SK-N-SH (cell line): Measurements from ENCODE around the gene NR1D2. TPM values are rescaled to one million over a fixed set of nuclear protein-coding genes. Genes with fewer than 3 reads are reported as not detected.
A peak's percentile ranks its signal among the peaks of the same experiment; 100 is the strongest.

Experiments used
- CTCF ChIA-PET: fragments of 300-600, 350-600 bp; formaldehyde crosslinking; extraction: SDS; loops from one replicate; lab custom pipeline; 2021; lab: Yijun Ruan, JAX
- POLR2A ChIA-PET: fragments of 350-600 bp; sonication (Branson Sonifier 250); formaldehyde crosslinking; extraction: SDS; loops from one replicate; lab custom pipeline; 2020; ENCODE audit warnings: antibody characterized with exemption, inconsistent platforms; lab: Yijun Ruan, JAX
- DNase-seq: peaks from one replicate; pipeline ENCODE4 v3.0.0; 2012
- H2AFZ ChIP-seq: fragments of 200-600 bp; sonication (generic); 2 replicates; pipeline ENCODE4 v1.8.1; 2016; ENCODE audit warnings: antibody characterized with exemption, mild to moderate bottlenecking, low read depth
- H3F3A ChIP-seq: fragments of 200-600 bp; sonication (generic); replicated peaks from 2 replicates; pipeline ENCODE3; 2016; ENCODE audit warnings: antibody characterized with exemption, mild to moderate bottlenecking; ENCODE audit not compliant: insufficient read depth
- H3K27ac ChIP-seq, 2 experiments: fragments of 200-500 bp in 1 of 2; fragments of 200-600 bp in 1 of 2; sonication (Bioruptor generic) in 1 of 2; sonication (generic), shearing (Covaris generic) in 1 of 2; 2 replicates each; pipeline versions ENCODE4 v1.5.1 to v1.6.1; 2014 to 2016; ENCODE audit warnings: low read depth in 2 of 2, inconsistent platforms in 1 of 2, low read length in 1 of 2, mild to moderate bottlenecking in 1 of 2, mixed read lengths in 1 of 2
- H3K27me3 ChIP-seq: fragments of 200-600 bp; sonication (generic), shearing (Covaris generic); 2 replicates; pipeline ENCODE4 v1.6.1; 2016; ENCODE audit warnings: mixed run types; ENCODE audit not compliant: insufficient read depth
- H3K36me3 ChIP-seq, 2 experiments: fragments of 200-500 bp in 1 of 2; fragments of 200-600 bp in 1 of 2; sonication (Bioruptor generic) in 1 of 2; sonication (generic) in 1 of 2; replicated peaks in 1 of 2; 2 replicates each; pipeline versions ENCODE3 to v1.5.1; 2014 to 2016; ENCODE audit warnings: low read length in 1 of 2, mild to moderate bottlenecking in 1 of 2; ENCODE audit not compliant: insufficient read depth in 2 of 2, control insufficient read depth in 1 of 2
- H3K4me1 ChIP-seq, 2 experiments: fragments of 200-500 bp in 1 of 2; fragments of 200-600 bp in 1 of 2; sonication (Bioruptor generic) in 1 of 2; sonication (generic), shearing (Covaris generic) in 1 of 2; 2 replicates each; pipeline versions ENCODE4 v1.5.1 to v1.6.1; 2014 to 2016; ENCODE audit warnings: low read depth in 1 of 2, low read length in 1 of 2, mixed run types in 1 of 2; ENCODE audit not compliant: insufficient read depth in 2 of 2, control insufficient read depth in 1 of 2
- H3K4me2 ChIP-seq: fragments of 200-600 bp; sonication (generic), shearing (Covaris generic); 2 replicates; pipeline ENCODE4 v1.6.1; 2017; ENCODE audit warnings: mixed run types
- H3K4me3 ChIP-seq, 2 experiments: fragments of 200-500 bp in 1 of 2; fragments of 200-600 bp in 1 of 2; sonication (Bioruptor generic) in 1 of 2; sonication (generic), shearing (Covaris generic) in 1 of 2; 2 replicates each; pipeline versions ENCODE4 v1.5.1 to v1.8.1; 2014 to 2016; ENCODE audit warnings: low read depth in 2 of 2, inconsistent platforms in 1 of 2, low read length in 1 of 2, mild to moderate bottlenecking in 1 of 2, mixed read lengths in 1 of 2, moderate library complexity in 1 of 2
- H3K79me2 ChIP-seq: fragments of 200-600 bp; sonication (generic); 2 replicates; pipeline ENCODE4 v1.8.1; 2017; ENCODE audit warnings: mild to moderate bottlenecking; ENCODE audit not compliant: insufficient read depth
- H3K9ac ChIP-seq: fragments of 200-600 bp; sonication (generic); 2 replicates; pipeline ENCODE4 v1.6.1; 2017; ENCODE audit warnings: mixed run types
- H3K9me2 ChIP-seq: fragments of 200-600 bp; sonication (generic); 2 replicates; pipeline ENCODE4 v1.6.1; 2017; ENCODE audit warnings: mixed run types
- H3K9me3 ChIP-seq: fragments of 200-600 bp; sonication (generic); 2 replicates; pipeline ENCODE4 v1.6.1; 2017; ENCODE audit warnings: mixed run types, mild to moderate bottlenecking, moderate library complexity
- H4K20me1 ChIP-seq: fragments of 200-600 bp; sonication (generic); 2 replicates; pipeline ENCODE4 v1.6.1; 2017; ENCODE audit warnings: mild to moderate bottlenecking, mixed run types; ENCODE audit not compliant: insufficient read depth
- EP300 ChIP-seq, 2 experiments: IDR thresholded peaks; 2 replicates each; pipeline versions ENCODE4 v1.4.0 to v1.6.1; 2012; ENCODE audit warnings: borderline replicate concordance in 1 of 2, low read depth in 1 of 2, low read length in 1 of 2
- FOXJ3 ChIP-seq: sonication (generic); formaldehyde crosslinking; IDR thresholded peaks from 2 replicates; pipeline ENCODE4 v1.5.1; 2020; ENCODE audit warnings: mild to moderate bottlenecking, missing genetic modification reagents
- FOXM1 ChIP-seq: IDR thresholded peaks from 2 replicates; pipeline ENCODE4 v1.4.0; 2012; ENCODE audit warnings: low read depth, mild to moderate bottlenecking
- GATA2 ChIP-seq: sonication (generic); formaldehyde crosslinking; IDR thresholded peaks from 2 replicates; pipeline ENCODE4 v1.5.0; 2020; ENCODE audit warnings: mild to moderate bottlenecking, missing genetic modification reagents
- JUND ChIP-seq: IDR thresholded peaks from 2 replicates; pipeline ENCODE4 v1.4.0; 2012
- MEF2A ChIP-seq: IDR thresholded peaks from 2 replicates; pipeline ENCODE4 v1.4.0; 2012; ENCODE audit warnings: low read depth, borderline replicate concordance
- MXI1 ChIP-seq: IDR thresholded peaks from 2 replicates; pipeline ENCODE4 v1.6.1; 2012; ENCODE audit warnings: mild to moderate bottlenecking, low read depth, low read length, improper control_type of control experiment
- POLR2AphosphoS5 ChIP-seq: IDR thresholded peaks from 2 replicates; pipeline ENCODE4 v1.6.1; 2012; ENCODE audit warnings: low read depth, low read length
- RFX5 ChIP-seq: IDR thresholded peaks from 2 replicates; pipeline ENCODE4 v1.6.1; 2012; ENCODE audit warnings: mild to moderate bottlenecking, improper control_type of control experiment, low read length
- SMC3 ChIP-seq: IDR thresholded peaks from 2 replicates; pipeline ENCODE4 v1.6.1; 2012; ENCODE audit warnings: low read depth, low read length, improper control_type of control experiment
- TAF1 ChIP-seq: IDR thresholded peaks from 2 replicates; pipeline ENCODE4 v1.6.1; 2012; ENCODE audit warnings: low read depth, mild to moderate bottlenecking, low read length, moderate library complexity, borderline replicate concordance
- TCF12 ChIP-seq: IDR thresholded peaks from 2 replicates; pipeline ENCODE4 v1.4.0; 2012
- WGBS: methylation state at CpG from one replicate; pipeline ENCODE4 v1.1.6; 2017; ENCODE audit warnings: low lambda C conversion rate; 5-methylcytosine and 5-hydroxymethylcytosine counted together
- polyA plus RNA-seq, 3 experiments: library from polyadenylated mRNA; depleted of rRNA; stranded (reverse); fragments of >200 nt; gene quantifications; 2 replicates each; pipeline ENCODE4 v1.2.3, GENCODE V29; 2012
- TF ChIP-seq, protein P1 (sequence below): IDR thresholded peaks from 2 replicates; pipeline ENCODE4 v1.6.1; 2012; ENCODE audit warnings: mild to moderate bottlenecking, low read depth, low read length, moderate library complexity
- TF ChIP-seq, protein P2 (sequence below): fragments of 200-600 bp; sonication (generic); IDR thresholded peaks from 2 replicates; pipeline ENCODE4 v1.6.1; 2017; ENCODE audit warnings: antibody characterized with exemption, mild to moderate bottlenecking, moderate library complexity
- TF ChIP-seq, protein P3 (sequence below): IDR thresholded peaks from 2 replicates; pipeline ENCODE4 v1.4.0; 2012; ENCODE audit warnings: low read depth
- TF ChIP-seq, protein P4 (sequence below): IDR thresholded peaks from 2 replicates; pipeline ENCODE4; 2012

NR1D2 gene
- polyA plus RNA-seq, 1 of the 3 experiments (the other 2 are of a cell fraction) = 12.0 TPM

DNA sequence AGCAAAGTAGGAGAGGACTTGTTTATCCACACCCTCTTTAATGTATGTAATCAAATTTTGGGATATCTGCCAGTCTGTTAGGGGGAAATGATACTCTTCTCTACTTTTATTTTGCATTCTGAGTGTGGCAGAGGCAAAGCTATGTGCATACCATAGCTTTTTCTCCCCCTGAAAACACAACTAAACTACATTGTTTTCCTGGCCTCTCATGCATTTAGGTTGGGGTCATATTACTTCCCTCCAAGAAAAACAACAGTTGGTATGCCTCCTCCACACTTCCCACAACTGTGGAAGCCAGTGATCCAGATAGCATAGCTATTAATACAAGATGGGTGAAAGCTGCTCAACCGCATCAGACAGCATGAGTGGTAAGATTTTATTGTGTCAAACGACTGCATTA lies 21.3 kb upstream of the NR1D2 start:
- H3K4me2 ChIP-seq = no peak overlapping the region
- POLR2A ChIA-PET = interaction anchor here (1.6 kb wide), 1 partner anchor 11 kb away, joined by 5 read pairs; no protein-coding TSS in a partner anchor

DNA sequence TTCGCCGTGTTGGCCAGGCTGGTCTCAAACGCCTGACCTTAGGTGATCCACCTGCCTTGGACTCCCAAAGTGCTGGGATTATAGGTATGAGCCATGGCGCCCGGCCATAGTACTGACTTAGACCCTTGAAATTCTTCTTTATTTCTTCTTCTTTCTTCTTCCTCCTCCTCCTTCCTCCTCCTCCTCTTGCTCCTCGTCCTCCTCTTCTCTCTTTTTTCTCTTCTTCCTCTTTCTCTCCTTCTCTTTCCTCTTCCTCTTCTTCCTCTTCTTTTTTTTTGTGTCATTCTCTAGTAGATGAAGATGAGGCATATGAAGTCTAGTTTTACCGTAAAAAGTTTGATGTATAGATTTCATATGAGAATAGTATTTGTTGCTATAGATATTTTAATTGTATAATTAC lies 18.8 kb upstream of the NR1D2 start:
- Histone ChIP-seq H4K20me1 (no peaks in the 10 kb centered on the region), H3F3A (peaks cover 32% of the 10 kb centered on the region), H3K36me3 (peaks cover under 1 to 7% of the 10 kb centered on the region in 2 experiments), H3K79me2 (no peaks in the 10 kb centered on the region), H3K9ac (no peak overlapping the region), H3K4me3 (no peak overlapping the region), H3K27ac (no peak overlapping the region), H3K4me1 (no peaks in the 10 kb centered on the region), H3K9me2 (no peaks in the 10 kb centered on the region), H3K27me3 (no peaks in the 10 kb centered on the region), H3K4me2 (no peak overlapping the region), H2AFZ (no peak overlapping the region), H3K9me3 (no peaks in the 10 kb centered on the region)
- ChIA-PET POLR2A (no interaction called here), CTCF (interaction anchor here (1.0 to 1.3 kb wide), 2 partner anchors 68 kb away, joined by 3 to 5 read pairs; no protein-coding TSS in a partner anchor)
- WGBS = 92% methylated on average over 7 of the region's 7 CpGs
- TF ChIP-seq, protein P1, sequence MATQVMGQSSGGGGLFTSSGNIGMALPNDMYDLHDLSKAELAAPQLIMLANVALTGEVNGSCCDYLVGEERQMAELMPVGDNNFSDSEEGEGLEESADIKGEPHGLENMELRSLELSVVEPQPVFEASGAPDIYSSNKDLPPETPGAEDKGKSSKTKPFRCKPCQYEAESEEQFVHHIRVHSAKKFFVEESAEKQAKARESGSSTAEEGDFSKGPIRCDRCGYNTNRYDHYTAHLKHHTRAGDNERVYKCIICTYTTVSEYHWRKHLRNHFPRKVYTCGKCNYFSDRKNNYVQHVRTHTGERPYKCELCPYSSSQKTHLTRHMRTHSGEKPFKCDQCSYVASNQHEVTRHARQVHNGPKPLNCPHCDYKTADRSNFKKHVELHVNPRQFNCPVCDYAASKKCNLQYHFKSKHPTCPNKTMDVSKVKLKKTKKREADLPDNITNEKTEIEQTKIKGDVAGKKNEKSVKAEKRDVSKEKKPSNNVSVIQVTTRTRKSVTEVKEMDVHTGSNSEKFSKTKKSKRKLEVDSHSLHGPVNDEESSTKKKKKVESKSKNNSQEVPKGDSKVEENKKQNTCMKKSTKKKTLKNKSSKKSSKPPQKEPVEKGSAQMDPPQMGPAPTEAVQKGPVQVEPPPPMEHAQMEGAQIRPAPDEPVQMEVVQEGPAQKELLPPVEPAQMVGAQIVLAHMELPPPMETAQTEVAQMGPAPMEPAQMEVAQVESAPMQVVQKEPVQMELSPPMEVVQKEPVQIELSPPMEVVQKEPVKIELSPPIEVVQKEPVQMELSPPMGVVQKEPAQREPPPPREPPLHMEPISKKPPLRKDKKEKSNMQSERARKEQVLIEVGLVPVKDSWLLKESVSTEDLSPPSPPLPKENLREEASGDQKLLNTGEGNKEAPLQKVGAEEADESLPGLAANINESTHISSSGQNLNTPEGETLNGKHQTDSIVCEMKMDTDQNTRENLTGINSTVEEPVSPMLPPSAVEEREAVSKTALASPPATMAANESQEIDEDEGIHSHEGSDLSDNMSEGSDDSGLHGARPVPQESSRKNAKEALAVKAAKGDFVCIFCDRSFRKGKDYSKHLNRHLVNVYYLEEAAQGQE = no peak
- TF ChIP-seq FOXM1 = no peak
- TF ChIP-seq MEF2A = no peak
- TF ChIP-seq, protein P2, sequence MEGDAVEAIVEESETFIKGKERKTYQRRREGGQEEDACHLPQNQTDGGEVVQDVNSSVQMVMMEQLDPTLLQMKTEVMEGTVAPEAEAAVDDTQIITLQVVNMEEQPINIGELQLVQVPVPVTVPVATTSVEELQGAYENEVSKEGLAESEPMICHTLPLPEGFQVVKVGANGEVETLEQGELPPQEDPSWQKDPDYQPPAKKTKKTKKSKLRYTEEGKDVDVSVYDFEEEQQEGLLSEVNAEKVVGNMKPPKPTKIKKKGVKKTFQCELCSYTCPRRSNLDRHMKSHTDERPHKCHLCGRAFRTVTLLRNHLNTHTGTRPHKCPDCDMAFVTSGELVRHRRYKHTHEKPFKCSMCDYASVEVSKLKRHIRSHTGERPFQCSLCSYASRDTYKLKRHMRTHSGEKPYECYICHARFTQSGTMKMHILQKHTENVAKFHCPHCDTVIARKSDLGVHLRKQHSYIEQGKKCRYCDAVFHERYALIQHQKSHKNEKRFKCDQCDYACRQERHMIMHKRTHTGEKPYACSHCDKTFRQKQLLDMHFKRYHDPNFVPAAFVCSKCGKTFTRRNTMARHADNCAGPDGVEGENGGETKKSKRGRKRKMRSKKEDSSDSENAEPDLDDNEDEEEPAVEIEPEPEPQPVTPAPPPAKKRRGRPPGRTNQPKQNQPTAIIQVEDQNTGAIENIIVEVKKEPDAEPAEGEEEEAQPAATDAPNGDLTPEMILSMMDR = no peak
- no peak for TF ChIP-seq TAF1
- TF ChIP-seq, protein P3, sequence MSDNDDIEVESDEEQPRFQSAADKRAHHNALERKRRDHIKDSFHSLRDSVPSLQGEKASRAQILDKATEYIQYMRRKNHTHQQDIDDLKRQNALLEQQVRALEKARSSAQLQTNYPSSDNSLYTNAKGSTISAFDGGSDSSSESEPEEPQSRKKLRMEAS = no peak
- TF ChIP-seq EP300 (IDR thresholded peaks at IDR 0.05; ENCODE audit: borderline replicate concordance in 1 of 2, low read depth in 1 of 2, low read length in 1 of 2) = no peak
- no peak for TF ChIP-seq SMC3
- no peak for TF ChIP-seq FOXJ3
- TF ChIP-seq JUND = no peak
- TF ChIP-seq, protein P4, sequence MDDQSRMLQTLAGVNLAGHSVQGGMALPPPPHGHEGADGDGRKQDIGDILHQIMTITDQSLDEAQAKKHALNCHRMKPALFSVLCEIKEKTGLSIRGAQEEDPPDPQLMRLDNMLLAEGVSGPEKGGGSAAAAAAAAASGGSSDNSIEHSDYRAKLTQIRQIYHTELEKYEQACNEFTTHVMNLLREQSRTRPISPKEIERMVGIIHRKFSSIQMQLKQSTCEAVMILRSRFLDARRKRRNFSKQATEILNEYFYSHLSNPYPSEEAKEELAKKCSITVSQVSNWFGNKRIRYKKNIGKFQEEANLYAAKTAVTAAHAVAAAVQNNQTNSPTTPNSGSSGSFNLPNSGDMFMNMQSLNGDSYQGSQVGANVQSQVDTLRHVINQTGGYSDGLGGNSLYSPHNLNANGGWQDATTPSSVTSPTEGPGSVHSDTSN = no peak
- no peak for DNase-seq

More for the DNA sequence above, 21.3 kb upstream of the NR1D2 start:
- peaks cover 24% of the 10 kb centered on the region for H4K20me1 ChIP-seq
- peaks cover 0 to 8% of the 10 kb centered on the region in 2 experiments; a peak in 3 of 4 replicates for H3K4me1 ChIP-seq
- TF ChIP-seq POLR2AphosphoS5 = no peak
- TF ChIP-seq MXI1 = no peak
- TF ChIP-seq, protein P3 = no peak
- TF ChIP-seq EP300 (IDR thresholded peaks at IDR 0.05; ENCODE audit: borderline replicate concordance in 1 of 2, low read depth in 1 of 2, low read length in 1 of 2) = no peak
- no peak for TF ChIP-seq RFX5
- no peak for TF ChIP-seq FOXM1
- no peak for TF ChIP-seq TAF1
- no peak for TF ChIP-seq FOXJ3
- no peak for TF ChIP-seq GATA2 (CRISPR knock-in tag)
- no peak for TF ChIP-seq TCF12
- TF ChIP-seq SMC3 = no peak
- no peak overlapping the region for H2AFZ ChIP-seq
- no peak for DNase-seq
- no peaks in the 10 kb centered on the region for H3K27me3 ChIP-seq
- H3K9me2 ChIP-seq = no peaks in the 10 kb centered on the region
- whole genome bisulfite sequencing = 87% methylated on average over 2 of the region's 2 CpGs
- peaks cover 17% of the 10 kb centered on the region for H3K79me2 ChIP-seq
- H3F3A ChIP-seq = peaks cover 51% of the 10 kb centered on the region
- peaks cover 21 to 28% of the 10 kb centered on the region in 2 experiments for H3K36me3 ChIP-seq
- no peak overlapping the region for H3K9ac ChIP-seq
- H3K27ac ChIP-seq = peak overlapping the region in 1 of 2 experiments; percentile 27; a peak in 1 of 4 replicates
- CTCF ChIA-PET = interaction anchor here (1.0 kb wide), 1 partner anchor 69 kb away, joined by 3 read pairs; no protein-coding TSS in a partner anchor
- no peak overlapping the region for H3K4me3 ChIP-seq
- H3K9me3 ChIP-seq = no peaks in the 10 kb centered on the region
